CD14-positive monocyte (primary cell): ENCODE data around the gene PRAMEF12. TPM values are rescaled to one million over a fixed set of nuclear protein-coding genes. Genes with fewer than 3 reads are reported as not detected.

Source experiments
- DNase-seq, 3 donors: peaks; one replicate each; pipeline ENCODE4 v3.0.0-alpha.2; 2011 to 2022
- H2AFZ ChIP-seq: 2 replicates; pipeline ENCODE4 v1.6.0; 2012; ENCODE audit warnings: mild to moderate bottlenecking, low read depth, low read length, inconsistent platforms; ENCODE audit not compliant: insufficient read depth, poor library complexity, severe bottlenecking
- H3K27ac ChIP-seq, 2 donors: 1 replicate in 1 of 2; 2 replicates in 1 of 2; pipeline ENCODE4 v1.5.1; 2012 to 2013; ENCODE audit warnings: low read length in 2 of 2, control low read depth in 1 of 2, inconsistent platforms in 1 of 2, low read depth in 1 of 2, mild to moderate bottlenecking in 1 of 2
- H3K27me3 ChIP-seq, 2 donors: one replicate each; pipeline versions ENCODE4 v1.6.0 to v1.6.1; 2011 to 2013; ENCODE audit warnings: low read length in 2 of 2; ENCODE audit not compliant: control insufficient read depth in 2 of 2, insufficient read depth in 2 of 2
- H3K36me3 ChIP-seq, 2 donors: replicated peaks in 1 of 2; 1 replicate in 1 of 2; 2 replicates in 1 of 2; pipeline versions ENCODE4 v1.5.1 to v1.6.1; 2012 to 2013; ENCODE audit warnings: low read length in 2 of 2, control low read depth in 1 of 2, inconsistent platforms in 1 of 2, mild to moderate bottlenecking in 1 of 2; ENCODE audit not compliant: insufficient read depth in 2 of 2, control insufficient read depth in 1 of 2
- H3K4me1 ChIP-seq, 2 donors: 1 replicate in 1 of 2; 2 replicates in 1 of 2; pipeline versions ENCODE4 v1.5.1 to v1.6.1; 2012 to 2013; ENCODE audit warnings: low read length in 2 of 2, control low read depth in 1 of 2, inconsistent platforms in 1 of 2, mild to moderate bottlenecking in 1 of 2, moderate library complexity in 1 of 2; ENCODE audit not compliant: insufficient read depth in 2 of 2, control insufficient read depth in 1 of 2
- H3K4me2 ChIP-seq: replicated peaks from 2 replicates; pipeline ENCODE3; 2012; ENCODE audit warnings: low read length, moderate library complexity, mild to moderate bottlenecking; ENCODE audit not compliant: poor library complexity, severe bottlenecking; ENCODE audit errors: extremely low read depth
- H3K4me3 ChIP-seq, 3 experiments: fragments of 200-600 bp in 1 of 3; sonication (generic) in 1 of 3; replicated peaks in 1 of 3; 1 replicate in 2 of 3; 2 replicates in 1 of 3; pipeline ENCODE4 v1.5.1; 2011 to 2013; ENCODE audit warnings: low read length in 3 of 3, mild to moderate bottlenecking in 3 of 3, control low read depth in 2 of 3, low read depth in 2 of 3, inconsistent platforms in 1 of 3, moderate library complexity in 1 of 3
- H3K79me2 ChIP-seq: 2 replicates; pipeline ENCODE4 v1.6.0; 2012; ENCODE audit warnings: mild to moderate bottlenecking, control low read depth, inconsistent platforms, low read length, moderate library complexity; ENCODE audit not compliant: insufficient read depth
- H3K9ac ChIP-seq: 2 replicates; pipeline ENCODE4 v1.6.0; 2017; ENCODE audit warnings: low read length, mild to moderate bottlenecking; ENCODE audit not compliant: insufficient read depth, poor library complexity, severe bottlenecking
- H3K9me3 ChIP-seq, 2 donors: replicated peaks in 1 of 2; 1 replicate in 1 of 2; 2 replicates in 1 of 2; pipeline versions ENCODE4 v1.5.1 to v1.6.1; 2012 to 2013; ENCODE audit warnings: low read length in 2 of 2, control low read depth in 1 of 2; ENCODE audit not compliant: control insufficient read depth in 1 of 2, insufficient read depth in 1 of 2
- H4K20me1 ChIP-seq: 2 replicates; pipeline ENCODE4 v1.6.0; 2012; ENCODE audit warnings: mild to moderate bottlenecking, low read length, control low read depth, moderate library complexity; ENCODE audit not compliant: insufficient read depth
- H3K27ac Mint-ChIP-seq, 7 donors: one replicate each; pipeline ENCODE4 v1.8.0; 2020; ENCODE audit warnings: mild to moderate bottlenecking in 7 of 7, mixed read lengths in 7 of 7, moderate library complexity in 6 of 7, inconsistent platforms in 2 of 7
- H3K27me3 Mint-ChIP-seq, 3 donors: one replicate each; pipeline ENCODE4 v1.8.0; 2021 to 2022; ENCODE audit warnings: low read depth in 3 of 3, mild to moderate bottlenecking in 3 of 3, mixed read lengths in 3 of 3, moderate library complexity in 3 of 3, inconsistent platforms in 1 of 3
- H3K36me3 Mint-ChIP-seq, 2 donors: one replicate each; pipeline ENCODE4 v1.8.0; 2020; ENCODE audit warnings: mixed read lengths in 2 of 2, inconsistent platforms in 1 of 2, mild to moderate bottlenecking in 1 of 2
- H3K4me1 Mint-ChIP-seq: one replicate; pipeline ENCODE4 v1.8.0; 2020; ENCODE audit warnings: mild to moderate bottlenecking, mixed read lengths
- H3K4me3 Mint-ChIP-seq, 2 donors: one replicate each; pipeline ENCODE4 v1.8.0; 2020; ENCODE audit warnings: mild to moderate bottlenecking in 2 of 2, mixed read lengths in 2 of 2, moderate library complexity in 1 of 2
- H3K9me3 Mint-ChIP-seq, 7 donors: one replicate each; pipeline ENCODE4 v1.8.0; 2020 to 2022; ENCODE audit warnings: mixed read lengths in 7 of 7, mild to moderate bottlenecking in 6 of 7, moderate library complexity in 6 of 7, inconsistent platforms in 2 of 7
- CTCF ChIP-seq: fragments of 200-600 bp; IDR thresholded peaks from one replicate; pipeline ENCODE4 v1.8.0; 2022; ENCODE audit warnings: antibody characterized with exemption, mild to moderate bottlenecking
- WGBS: methylation state at CpG from one replicate; pipeline ENCODE4 v1.1.5; 2013; ENCODE audit warnings: missing lambda C conversion rate; ENCODE audit not compliant: insufficient coverage; 5-methylcytosine and 5-hydroxymethylcytosine counted together
- intact Hi-C, 2 donors: fragments of 100-400 bp; cut with micrococcal nuclease; formaldehyde crosslinking; loops; one replicate each; pipeline versions ENCODE4 v1.15.0 to v1.15.1; 2023
- polyA plus RNA-seq, 3 donors: library from polyadenylated mRNA; depleted of rRNA in 1 of 3; unstranded in 2 of 3; stranded (reverse) in 1 of 3; fragments of 300-500 nt in 2 of 3; fragments of >200 nt in 1 of 3; fragmentation: Illumina TruSeq in 2 of 3; gene quantifications; 1 replicate in 2 of 3; 2 replicates in 1 of 3; pipeline ENCODE4 v1.2.3, GENCODE V29; 2012 to 2021

PRAMEF12 gene
- polyA plus RNA-seq, 3 donors = not detected

DNA sequence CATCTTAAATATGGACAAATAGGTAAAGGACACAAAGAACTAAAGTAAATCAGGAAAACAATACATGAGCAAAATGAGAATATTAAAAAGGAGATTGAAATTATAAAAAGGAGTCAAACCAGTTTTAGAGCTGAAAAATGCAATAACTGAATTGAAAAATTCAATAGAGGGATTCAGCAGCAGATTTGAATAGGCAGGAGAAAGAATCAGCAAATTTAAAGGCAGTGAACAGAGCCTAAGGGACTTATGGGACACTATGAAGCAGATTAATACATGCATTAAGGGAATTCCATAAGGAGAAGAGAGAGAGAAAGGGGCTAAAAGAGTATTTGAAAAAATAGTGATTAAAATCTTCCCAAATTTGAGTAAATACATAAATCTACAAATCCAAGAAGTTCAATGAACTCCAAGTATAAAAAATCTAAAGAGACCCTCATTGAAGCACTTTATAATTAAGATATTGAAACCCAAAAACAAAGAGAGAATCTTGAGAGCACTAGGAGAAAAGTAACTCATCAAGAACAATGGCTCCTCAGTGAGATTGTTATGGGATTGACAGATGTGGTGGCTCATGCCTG is 24.7 kb upstream of the PRAMEF12 start:
- no peak for DNase-seq
- H4K20me1 ChIP-seq = no peaks in the 10 kb centered on the region
- Mint-ChIP-seq H3K4me3 (no peak overlapping the region), H3K4me1 (no peaks in the 10 kb centered on the region), H3K27me3 (peaks cover 4 to 15% (median 10%) of the 10 kb centered on the region in 3 donors), H3K36me3 (no peaks in the 10 kb centered on the region), H3K9me3 (peaks cover 13 to 31% (median 25%) of the 10 kb centered on the region in 7 donors), H3K27ac (no peak overlapping the region)
- TF ChIP-seq CTCF = no peak
- H3K9me3 ChIP-seq = peaks cover 10 to 21% of the 10 kb centered on the region in 2 donors
- no peaks in the 10 kb centered on the region for H3K36me3 ChIP-seq
- peaks cover 0 to 2% of the 10 kb centered on the region in 2 donors for H3K27me3 ChIP-seq
- H3K4me1 ChIP-seq = no peaks in the 10 kb centered on the region
- intact Hi-C loops = no loop called here
- H3K79me2 ChIP-seq = no peaks in the 10 kb centered on the region
- H3K4me3 ChIP-seq = no peak overlapping the region
- H3K4me2 ChIP-seq = no peak overlapping the region
- H2AFZ ChIP-seq = no peak overlapping the region
- H3K27ac ChIP-seq = no peak overlapping the region
- H3K9ac ChIP-seq = no peak overlapping the region

DNA sequence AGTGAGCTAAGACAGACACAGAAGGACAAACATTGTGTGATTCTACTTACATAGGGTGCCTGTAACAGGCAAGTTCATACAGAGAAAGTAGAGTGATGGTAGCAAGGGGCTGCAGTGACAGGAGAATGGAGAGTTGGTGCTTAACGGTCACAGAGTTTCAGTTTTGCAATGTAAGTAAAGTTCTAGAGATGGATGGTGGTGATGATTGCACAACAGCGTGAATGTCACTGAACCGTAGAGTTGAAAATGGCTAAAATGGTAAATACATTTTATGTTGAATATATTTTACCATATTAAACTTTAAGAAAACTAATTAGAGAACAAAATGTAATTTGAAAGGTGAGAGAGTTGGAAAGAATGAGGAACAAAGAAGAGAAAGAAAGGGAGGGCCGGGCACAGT is 18.8 kb upstream of the PRAMEF12 start:
- H3K27ac Mint-ChIP-seq = no peak overlapping the region
- H3K79me2 ChIP-seq = no peaks in the 10 kb centered on the region
- peaks cover 0 to 2% of the 10 kb centered on the region in 2 donors for H3K27me3 ChIP-seq
- H3K4me1 ChIP-seq = no peaks in the 10 kb centered on the region
- no peaks in the 10 kb centered on the region for H3K9me3 ChIP-seq
- WGBS = 100% methylated on average over 1 of the region's 4 CpGs
- H3K4me2 ChIP-seq = no peak overlapping the region
- H3K36me3 Mint-ChIP-seq = no peaks in the 10 kb centered on the region
- H3K27me3 Mint-ChIP-seq = peaks cover 0 to 17% (median 11%) of the 10 kb centered on the region in 3 donors
- intact Hi-C loops = no loop called here
- no peaks in the 10 kb centered on the region for H3K4me1 Mint-ChIP-seq
- no peak for DNase-seq
- H4K20me1 ChIP-seq = no peaks in the 10 kb centered on the region
- H3K4me3 ChIP-seq = no peak overlapping the region
- H3K27ac ChIP-seq = no peak overlapping the region
- no peak for TF ChIP-seq CTCF
- no peak overlapping the region for H2AFZ ChIP-seq
- no peak overlapping the region for H3K4me3 Mint-ChIP-seq
- no peak overlapping the region for H3K9ac ChIP-seq
- H3K36me3 ChIP-seq = no peaks in the 10 kb centered on the region
- peaks cover 0 to 9% (median 5%) of the 10 kb centered on the region in 7 donors for H3K9me3 Mint-ChIP-seq
